Astrocyte (in vitro differentiated cells and primary cell): ENCODE data around the gene PCCB.

Source experiments
- CTCF ChIP-seq: IDR thresholded peaks from 2 replicates; pipeline ENCODE4 v1.5.1; 2011; ENCODE audit warnings: low read depth, mild to moderate bottlenecking, inconsistent platforms, low read length, moderate library complexity; ENCODE audit not compliant: insufficient read depth
- EZH2 ChIP-seq: IDR thresholded peaks from 2 replicates; pipeline ENCODE4 v1.6.1; 2012; ENCODE audit warnings: mild to moderate bottlenecking, low read length, inconsistent platforms; ENCODE audit not compliant: insufficient read depth

- TF ChIP-seq CTCF (no peak), EZH2 (no peak)
Measured at GRCh38 chr3:136237103-136237502, 13.0 kb upstream of the PCCB start.
